Gastroesophageal sphincter (tissue), 3 donors: ENCODE results near the gene STK24.

Experiments
- EP300 ChIP-seq: sonication (generic); formaldehyde crosslinking; IDR thresholded peaks from one replicate; pipeline ENCODE4 v1.6.1; 2017; ENCODE audit warnings: antibody characterized with exemption, mild to moderate bottlenecking
- POLR2A ChIP-seq, 2 donors: fragments of 450-650 bp; IDR thresholded peaks; one replicate each; pipeline ENCODE4 v1.6.1; 2017; ENCODE audit warnings: antibody characterized with exemption in 2 of 2, mild to moderate bottlenecking in 2 of 2, moderate library complexity in 1 of 2
- TF ChIP-seq, protein P1 (sequence below), 4 experiments: fragments of 200-600 bp in 2 of 4; fragments of 450-650 bp in 2 of 4; sonication (generic) in 1 of 4; IDR thresholded peaks; one replicate each; pipeline ENCODE4 v1.5.1; 2017 to 2019; ENCODE audit warnings: antibody characterized with exemption in 4 of 4, mild to moderate bottlenecking in 2 of 4, moderate library complexity in 2 of 4

DNA sequence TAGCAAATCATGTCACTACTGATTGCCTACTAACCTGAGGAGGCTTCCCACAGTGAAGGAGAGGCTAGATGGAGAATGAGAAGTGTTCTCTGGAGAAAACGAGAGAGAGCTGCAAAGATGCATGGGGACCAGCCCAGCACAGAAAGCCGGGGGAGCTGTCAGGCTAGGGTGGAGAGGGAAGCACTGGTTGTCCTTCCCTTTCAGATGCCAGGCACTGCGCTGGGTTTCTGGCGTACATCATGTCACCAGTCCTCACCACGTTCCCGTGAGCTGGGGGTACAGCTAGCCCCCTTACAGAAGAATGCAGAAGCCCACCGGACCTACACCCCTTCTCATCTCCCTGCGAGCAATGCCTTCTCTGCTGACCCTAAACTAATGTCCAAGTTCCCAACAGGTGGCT is 86.0 kb downstream of the STK24 start:
- TF ChIP-seq, protein P1, sequence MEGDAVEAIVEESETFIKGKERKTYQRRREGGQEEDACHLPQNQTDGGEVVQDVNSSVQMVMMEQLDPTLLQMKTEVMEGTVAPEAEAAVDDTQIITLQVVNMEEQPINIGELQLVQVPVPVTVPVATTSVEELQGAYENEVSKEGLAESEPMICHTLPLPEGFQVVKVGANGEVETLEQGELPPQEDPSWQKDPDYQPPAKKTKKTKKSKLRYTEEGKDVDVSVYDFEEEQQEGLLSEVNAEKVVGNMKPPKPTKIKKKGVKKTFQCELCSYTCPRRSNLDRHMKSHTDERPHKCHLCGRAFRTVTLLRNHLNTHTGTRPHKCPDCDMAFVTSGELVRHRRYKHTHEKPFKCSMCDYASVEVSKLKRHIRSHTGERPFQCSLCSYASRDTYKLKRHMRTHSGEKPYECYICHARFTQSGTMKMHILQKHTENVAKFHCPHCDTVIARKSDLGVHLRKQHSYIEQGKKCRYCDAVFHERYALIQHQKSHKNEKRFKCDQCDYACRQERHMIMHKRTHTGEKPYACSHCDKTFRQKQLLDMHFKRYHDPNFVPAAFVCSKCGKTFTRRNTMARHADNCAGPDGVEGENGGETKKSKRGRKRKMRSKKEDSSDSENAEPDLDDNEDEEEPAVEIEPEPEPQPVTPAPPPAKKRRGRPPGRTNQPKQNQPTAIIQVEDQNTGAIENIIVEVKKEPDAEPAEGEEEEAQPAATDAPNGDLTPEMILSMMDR (IDR thresholded peaks at IDR 0.05): no peak
- TF ChIP-seq POLR2A (IDR thresholded peaks at IDR 0.05) (no peak), EP300 (no peak)
